Cardiac muscle cell (in vitro differentiated cells and primary cell): ENCODE data around the gene MAD1L1. TPM values are rescaled to one million over a fixed set of nuclear protein-coding genes. Genes with fewer than 3 reads are reported as not detected.

Experiments used
- DNase-seq, 2 donors: peaks; one replicate each; pipeline versions ENCODE4 v3.0.0 to v3.0.0-alpha.2; 2010 to 2017; ENCODE audit warnings: low read depth in 1 of 2, low spot score in 1 of 2
- H3K27ac ChIP-seq: fragments of 200-600 bp; sonication (generic); 2 replicates; pipeline ENCODE4 v1.5.1; 2016
- H3K27me3 ChIP-seq: fragments of 200-600 bp; sonication (generic); 2 replicates; pipeline ENCODE4 v1.6.0; 2016; ENCODE audit warnings: control low read depth
- H3K36me3 ChIP-seq: fragments of 200-600 bp; sonication (generic); 2 replicates; pipeline ENCODE4 v1.5.1; 2016; ENCODE audit warnings: control low read depth
- H3K4me1 ChIP-seq: fragments of 200-600 bp; sonication (generic); 2 replicates; pipeline ENCODE4 v1.8.1; 2017; ENCODE audit warnings: low read depth, mild to moderate bottlenecking, mixed run types
- H3K4me3 ChIP-seq: fragments of 200-600 bp; sonication (generic); 2 replicates; pipeline ENCODE4 v1.5.1; 2016; ENCODE audit warnings: mild to moderate bottlenecking
- H3K9me3 ChIP-seq: fragments of 200-600 bp; sonication (generic); 2 replicates; pipeline ENCODE4 v1.5.1; 2017; ENCODE audit warnings: low read depth, mild to moderate bottlenecking, control low read depth
- CTCF ChIP-seq: IDR thresholded peaks from 2 replicates; pipeline ENCODE4 v1.5.1; 2012; ENCODE audit warnings: low read depth, mild to moderate bottlenecking, low read length
- polyA plus RNA-seq: library from polyadenylated mRNA; unstranded; fragments of >200 nt; fragmentation: Nextera tagmentation; extraction: Ambion mirVana; gene quantifications from 2 replicates; pipeline ENCODE4 v1.2.1, GENCODE V29; 2016
- total RNA-seq: library from RNA; depleted of rRNA; stranded (reverse); fragments of >200 nt; gene quantifications from 2 replicates; pipeline ENCODE4 v1.2.3, GENCODE V29; 2016

MAD1L1 gene
- total and polyA plus RNA-seq, 2 experiments from 2014 or later = 38.3 to 56.2 TPM

GRCh38 chr7:2278026-2278425 lies 45.3 kb upstream of the MAD1L1 start:
- Histone ChIP-seq H3K27me3 (no peaks in the 10 kb centered on the region), H3K36me3 (no peaks in the 10 kb centered on the region), H3K27ac (no peak overlapping the region), H3K4me1 (peaks cover 8% of the 10 kb centered on the region), H3K9me3 (no peaks in the 10 kb centered on the region), H3K4me3 (no peak overlapping the region)
- TF ChIP-seq CTCF = no peak
- DNase-seq = no peak

GRCh38 chr7:2276107-2276506 lies 43.4 kb upstream of the MAD1L1 start:
- H3K27me3 ChIP-seq = no peaks in the 10 kb centered on the region
- no peak for DNase-seq
- H3K4me1 ChIP-seq = no peaks in the 10 kb centered on the region
- H3K36me3 ChIP-seq = no peaks in the 10 kb centered on the region
- no peak overlapping the region for H3K27ac ChIP-seq
- H3K4me3 ChIP-seq = no peak overlapping the region
- no peaks in the 10 kb centered on the region for H3K9me3 ChIP-seq
- no peak for TF ChIP-seq CTCF

- no peaks in the 10 kb centered on the region for H3K36me3 ChIP-seq
- no peak for TF ChIP-seq CTCF
- H3K4me1 ChIP-seq = no peaks in the 10 kb centered on the region
- no peaks in the 10 kb centered on the region for H3K27me3 ChIP-seq
- no peaks in the 10 kb centered on the region for H3K9me3 ChIP-seq
- no peak overlapping the region for H3K4me3 ChIP-seq
- H3K27ac ChIP-seq = no peak overlapping the region
- no peak for DNase-seq
Observed at GRCh38 chr7:2275101-2275500, 42.4 kb upstream of the MAD1L1 start.

GRCh38 chr7:2274666-2275065 lies 41.9 kb upstream of the MAD1L1 start:
- H3K27ac ChIP-seq = no peak overlapping the region
- no peak for TF ChIP-seq CTCF
- H3K4me3 ChIP-seq = no peak overlapping the region
- H3K4me1 ChIP-seq = no peaks in the 10 kb centered on the region
- no peak for DNase-seq
- no peaks in the 10 kb centered on the region for H3K36me3 ChIP-seq
- no peaks in the 10 kb centered on the region for H3K27me3 ChIP-seq
- no peaks in the 10 kb centered on the region for H3K9me3 ChIP-seq

GRCh38 chr7:2273866-2274265 lies 41.1 kb upstream of the MAD1L1 start:
- no peak overlapping the region for H3K4me3 ChIP-seq
- no peak overlapping the region for H3K27ac ChIP-seq
- H3K36me3 ChIP-seq = no peaks in the 10 kb centered on the region
- H3K27me3 ChIP-seq = no peaks in the 10 kb centered on the region
- no peaks in the 10 kb centered on the region for H3K9me3 ChIP-seq
- no peak for TF ChIP-seq CTCF
- no peak for DNase-seq
- no peaks in the 10 kb centered on the region for H3K4me1 ChIP-seq

DNA sequence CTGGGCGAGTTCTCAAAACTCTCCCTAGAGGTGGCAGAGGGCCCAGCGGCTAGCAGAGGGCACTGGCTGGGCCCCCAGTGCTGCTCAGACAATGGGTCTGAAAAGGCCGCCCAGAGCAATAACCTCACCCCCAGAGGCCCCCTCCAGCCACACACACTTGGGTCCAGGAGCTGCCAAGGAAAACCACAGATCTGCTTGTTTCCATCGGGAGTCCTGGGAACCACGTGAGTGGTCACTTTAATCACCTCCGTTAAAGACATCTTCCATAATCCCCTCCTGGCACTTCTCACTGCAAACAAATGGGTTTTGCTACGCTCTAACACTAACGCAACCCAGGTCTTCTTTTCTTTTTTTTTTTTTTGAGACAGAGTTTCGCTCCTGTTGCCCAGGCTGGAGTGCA lies 39.3 kb upstream of the MAD1L1 start:
- TF ChIP-seq CTCF = no peak
- no peak for DNase-seq
- H3K4me1 ChIP-seq = no peaks in the 10 kb centered on the region
- H3K9me3 ChIP-seq = no peaks in the 10 kb centered on the region
- no peak overlapping the region for H3K4me3 ChIP-seq
- H3K36me3 ChIP-seq = no peaks in the 10 kb centered on the region
- H3K27me3 ChIP-seq = no peaks in the 10 kb centered on the region
- no peak overlapping the region for H3K27ac ChIP-seq
